Activated T-cell treated with anti-CD3 and anti-CD28 coated beads, Interleukin-2, amount 50 U/mL, for 48 hours (primary cell): ENCODE results near the gene F5.
"Not testable (repeated sequence)": the region's sequence is repeated elsewhere in the genome, so short reads cannot be mapped to it uniquely, and the experiment has no call there.

ENCODE experiments used
- DNase-seq, 2 experiments: peaks; one replicate each; pipeline ENCODE4 v3.0.0-alpha.2; 2020

The F5 gene

DNA sequence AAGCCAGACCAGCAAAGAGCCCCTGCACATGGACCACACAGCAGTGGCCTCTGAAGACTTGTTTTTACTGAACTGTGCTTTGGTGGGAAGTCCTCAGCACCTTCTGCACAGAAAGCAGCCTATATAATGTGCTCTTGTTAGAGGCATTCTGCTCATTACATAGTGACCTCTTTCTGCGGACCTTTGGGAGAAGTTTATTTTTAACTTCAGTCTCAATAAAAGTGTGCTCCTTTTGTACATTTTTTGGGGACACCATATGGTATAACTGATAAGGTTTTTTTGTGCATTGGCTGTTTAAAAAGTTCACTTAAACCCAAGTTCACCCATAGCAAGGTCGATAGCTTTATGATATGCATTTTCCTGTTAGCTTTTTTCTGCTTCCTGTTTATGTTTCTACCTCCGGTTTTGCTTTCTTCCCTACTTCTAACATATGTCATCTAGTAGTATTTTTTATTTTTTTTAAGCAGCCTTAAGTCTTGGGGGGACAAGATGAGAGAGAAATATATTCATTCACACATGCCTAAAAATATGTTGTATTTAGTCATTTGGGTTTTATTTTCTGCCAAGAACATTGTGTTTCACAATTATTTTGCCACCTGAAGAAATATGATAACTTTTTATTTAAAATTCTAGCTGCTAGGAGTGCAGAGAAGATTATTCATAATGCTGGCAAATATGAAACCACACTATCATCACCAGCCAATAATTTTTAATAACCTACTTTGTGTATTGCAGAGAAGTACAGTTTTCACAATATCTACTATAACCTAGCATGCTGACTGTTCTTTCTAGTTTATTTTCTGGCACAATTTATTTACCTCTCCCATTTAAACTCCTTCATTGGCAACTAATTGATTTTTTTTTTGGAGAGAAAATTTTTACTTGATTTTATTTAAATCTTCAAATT lies 77.6 kb downstream of the F5 start:
- DNase-seq, result no peak

DNA sequence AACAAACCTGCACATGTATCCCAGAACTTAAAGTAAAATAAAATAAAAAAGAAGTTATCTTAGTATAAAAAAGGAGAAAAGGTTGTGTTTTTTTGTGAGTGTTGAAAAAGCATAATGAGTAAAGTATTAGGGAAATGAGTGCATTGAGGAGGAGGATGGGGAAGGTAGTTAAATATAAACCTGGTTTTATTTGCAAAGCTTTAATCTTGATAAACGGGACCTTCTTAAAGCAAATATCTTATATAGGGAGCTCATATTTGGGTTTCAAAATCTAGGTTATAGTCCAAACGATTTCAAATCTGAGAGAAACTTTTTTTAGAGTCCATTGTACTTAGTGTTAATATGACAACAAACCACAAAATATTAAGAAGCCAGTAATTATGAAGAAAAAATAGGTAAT lies 78.9 kb downstream of the F5 start:
- DNase-seq, result no peak

GRCh38 chr1:169503601-169504000 lies 82.7 kb downstream of the F5 start:
- not testable (repeated sequence) for DNase-seq

- DNase-seq, result no peak
These were observed 86.5 kb downstream of the F5 start for GRCh38 chr1:169499807-169500206.

DNA sequence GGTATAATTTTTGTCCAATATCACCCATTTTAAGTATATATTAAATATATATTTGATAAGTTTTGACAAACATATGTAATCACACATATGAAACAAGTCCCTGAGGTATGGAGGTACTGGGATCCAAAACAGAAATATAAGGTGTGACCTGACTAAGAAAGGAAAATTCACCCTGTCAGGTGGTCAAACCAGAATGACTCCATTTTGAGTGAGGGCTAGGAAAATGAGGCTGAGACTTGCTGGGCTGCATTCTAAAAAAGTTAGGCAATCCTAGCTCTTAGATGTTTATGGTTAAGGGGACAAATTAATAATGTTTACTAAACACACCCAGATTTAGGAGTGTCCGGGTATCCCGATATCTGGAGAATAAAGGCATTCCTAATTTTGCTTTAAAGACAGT lies 89.0 kb downstream of the F5 start:
- no peak for DNase-seq

- DNase-seq, result no peak
These were observed 90.4 kb downstream of the F5 start for GRCh38 chr1:169495916-169496315.

DNA sequence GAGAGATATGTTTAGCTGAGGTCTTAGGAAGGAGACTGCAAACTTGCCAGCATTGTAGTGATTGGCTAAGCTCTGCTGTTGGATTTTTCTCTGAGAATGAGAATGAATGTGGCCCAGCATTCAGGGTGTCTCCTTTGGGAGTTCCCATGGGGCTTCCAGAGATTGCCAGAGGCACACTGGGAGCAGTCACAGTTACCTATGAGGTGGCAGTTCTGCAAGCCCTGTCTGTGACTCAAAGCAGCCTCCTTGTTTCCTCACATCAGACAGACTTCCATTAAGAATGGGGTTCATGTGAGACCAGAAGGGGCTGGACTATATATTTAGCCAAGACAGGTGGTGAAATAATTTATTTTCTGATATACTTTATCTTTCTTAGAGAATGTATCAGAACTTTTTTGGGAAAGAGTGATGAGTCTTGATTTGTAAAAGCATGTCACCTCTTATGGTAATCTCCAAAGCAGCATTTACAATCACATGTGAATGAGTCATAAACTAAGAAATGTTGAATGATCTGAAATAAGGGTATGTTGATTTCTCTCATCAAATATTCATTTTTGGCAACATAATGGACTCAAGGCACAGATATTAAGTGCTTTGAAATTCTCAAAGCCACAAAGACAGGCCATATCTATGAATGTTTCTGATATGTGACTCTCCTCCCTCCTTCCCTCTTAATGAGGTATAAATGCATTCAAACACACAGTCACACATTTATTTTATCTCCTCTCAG lies 91.1 kb downstream of the F5 start:
- no peak for DNase-seq

GRCh38 chr1:169494343-169494742 lies 91.9 kb downstream of the F5 start:
- no peak for DNase-seq

DNA sequence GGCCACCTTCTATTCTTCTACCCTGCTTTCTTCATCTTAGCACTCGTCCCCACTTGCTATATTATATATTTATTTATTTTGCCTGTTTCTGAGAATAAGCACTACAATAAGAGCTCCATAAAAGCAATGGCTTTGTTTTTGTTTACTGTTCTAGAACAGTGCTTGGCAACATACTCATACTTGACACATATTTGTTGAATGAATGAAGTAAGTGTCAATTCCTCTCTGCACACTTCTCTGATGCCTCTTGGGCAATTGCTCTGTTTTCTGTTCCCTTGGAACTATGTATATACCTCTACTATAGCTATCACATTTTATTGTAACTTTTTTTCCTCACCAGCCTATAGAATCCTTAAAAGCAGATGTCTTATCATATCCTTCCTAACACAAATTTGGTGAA lies 93.0 kb downstream of the F5 start:
- DNase-seq, result no peak

DNA sequence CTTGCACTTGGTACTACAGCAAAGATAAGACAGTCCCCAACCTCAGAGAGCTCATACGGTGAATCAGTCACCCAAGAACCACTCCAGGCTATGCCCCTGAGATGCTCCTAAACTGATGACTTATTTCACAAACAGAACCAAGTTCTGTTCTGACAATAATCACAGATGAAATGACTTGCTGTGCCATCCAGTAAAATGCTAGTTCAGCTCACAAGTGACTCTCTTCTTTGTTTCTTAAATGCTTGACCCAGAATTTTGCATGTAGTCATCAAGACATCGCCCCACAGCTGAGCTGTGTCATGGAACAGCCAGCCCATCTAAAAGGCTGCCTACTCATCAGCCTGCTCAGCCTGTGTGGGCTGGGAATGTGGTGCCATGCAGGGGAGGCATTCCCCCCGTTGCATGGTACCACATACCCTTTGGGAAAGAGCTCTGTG lies 94.4 kb downstream of the F5 start:
- peak; percentile 67 to 68 for DNase-seq

- DNase-seq, result no peak
These were observed 98.1 kb downstream of the F5 start for GRCh38 chr1:169488157-169488556.

DNA sequence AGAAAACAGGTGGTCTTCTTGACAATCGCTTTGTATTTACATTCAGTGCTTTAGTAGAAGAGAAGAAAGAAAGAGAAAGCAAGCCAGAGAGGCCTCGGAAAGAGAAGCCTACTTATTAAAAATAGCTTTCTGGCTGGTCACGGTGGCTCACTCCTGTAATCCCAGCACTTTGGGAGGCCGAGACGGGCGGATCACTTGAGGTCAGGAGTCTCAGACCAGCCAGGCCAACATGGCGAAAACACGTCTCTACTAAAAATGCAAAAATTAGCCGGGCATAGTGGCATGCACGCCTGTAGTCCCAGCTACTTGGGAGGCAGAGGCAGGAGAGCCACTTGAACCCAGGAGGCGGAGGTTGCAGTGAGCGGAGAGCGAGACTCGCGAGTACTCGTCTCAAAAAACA lies 98.7 kb downstream of the F5 start:
- DNase-seq, result no peak

DNA sequence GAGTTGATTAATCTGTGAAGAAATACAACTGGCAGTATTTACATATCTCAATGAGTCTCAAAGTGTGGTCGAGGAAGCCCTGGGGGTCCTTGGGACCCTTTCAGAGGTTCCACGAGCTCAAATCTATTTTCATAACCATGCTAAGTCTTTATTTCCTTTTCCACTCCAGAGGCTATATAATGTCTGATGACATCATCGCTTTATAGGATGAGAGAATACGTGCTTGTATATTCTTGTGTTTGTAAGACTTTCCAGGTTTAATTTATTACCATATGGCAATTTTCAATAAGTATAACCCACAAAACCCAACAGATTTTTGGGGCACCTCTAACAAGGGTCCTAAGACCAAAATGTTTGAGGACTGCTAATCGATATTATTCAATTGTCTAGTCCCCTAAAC lies 99.1 kb downstream of the F5 start:
- no peak for DNase-seq

GRCh38 chr1:169486281-169487051 lies 99.8 kb downstream of the F5 start:
- DNase-seq, result no peak

DNA sequence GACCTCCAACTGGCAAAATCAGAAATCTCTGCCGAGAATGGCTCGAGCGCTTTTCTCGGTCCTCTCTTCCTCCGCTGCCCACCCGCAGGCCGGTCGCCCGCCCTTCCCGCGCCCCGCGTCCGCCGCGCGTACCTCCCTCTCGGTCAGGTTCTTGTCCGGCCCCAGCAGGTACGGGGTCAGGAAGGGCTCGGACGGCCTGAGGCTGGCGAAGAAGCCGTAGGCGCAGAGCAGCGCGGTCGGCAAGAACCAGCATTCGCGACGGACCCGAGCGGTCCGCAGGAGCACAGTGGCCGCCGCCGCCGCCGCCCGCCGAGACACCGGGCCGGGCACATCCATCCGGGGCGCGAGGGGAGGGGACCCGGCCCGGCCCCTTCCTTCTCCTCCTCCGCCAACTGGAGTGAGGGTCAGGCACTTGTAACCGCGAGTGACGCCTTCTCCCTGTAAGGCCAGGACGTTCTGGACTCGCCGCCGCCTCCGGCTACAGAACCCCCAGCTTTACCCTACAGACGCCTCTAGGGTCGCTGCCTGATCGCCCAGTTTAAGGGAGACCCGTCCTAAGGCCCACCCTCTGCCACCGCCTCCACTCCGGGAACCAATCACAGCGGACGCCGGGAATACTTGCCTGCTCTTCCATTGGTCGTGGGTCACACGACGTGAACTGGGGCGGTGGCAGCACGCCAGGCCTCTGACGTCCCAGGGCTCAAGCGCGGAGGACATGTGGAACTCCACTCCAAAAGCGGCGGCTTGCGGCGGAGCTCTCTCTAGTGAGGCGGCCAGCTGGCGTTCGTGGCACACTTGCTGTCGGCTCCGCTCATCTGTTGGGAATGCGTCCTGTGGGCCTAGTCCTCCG lies 100.6 kb downstream of the F5 start, which contains the start of gene SLC19A2:
Gene SLC19A2, minus strand, starts transcription at position 514 of the 850 bp plus-strand sequence. Its CDS starts 178 bp downstream, at position 336.
- DNase-seq, result peak; percentile 95

DNA sequence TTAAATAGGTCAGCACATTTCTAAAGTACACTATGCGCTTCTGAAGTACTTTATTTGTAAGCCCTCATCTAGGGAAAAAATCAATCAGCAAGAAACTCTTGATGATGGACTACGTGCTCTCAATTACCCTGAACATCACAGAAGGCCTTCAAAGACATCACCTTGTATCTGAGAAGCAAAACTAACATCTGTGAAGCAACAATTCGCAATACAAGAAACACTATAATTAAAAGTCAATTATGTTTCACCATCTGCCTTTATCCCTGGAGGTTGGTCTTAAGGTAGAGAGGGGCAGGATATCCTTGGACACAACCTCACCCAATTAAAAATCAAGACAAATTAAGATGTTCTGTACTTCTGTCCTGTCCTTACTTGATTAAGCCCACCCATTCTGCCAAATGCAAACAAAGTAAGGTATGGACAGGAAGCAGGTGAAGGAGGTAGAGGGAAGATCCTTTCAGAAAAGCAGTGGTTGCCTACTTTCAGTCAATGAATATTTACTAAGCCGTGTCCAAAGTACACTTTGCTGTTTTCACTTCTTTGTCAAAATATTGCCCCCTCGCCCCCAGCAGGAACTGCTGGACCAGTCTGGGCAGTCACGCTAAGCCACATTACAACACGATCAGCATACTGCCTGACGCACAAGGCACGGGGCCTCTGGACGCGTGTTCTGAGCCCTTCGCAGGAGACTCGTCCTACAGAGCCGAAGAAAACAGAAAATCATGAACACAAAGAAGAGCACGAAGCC lies 101.4 kb downstream of the F5 start:
- DNase-seq, result peak in 1 of 2 experiments; percentile 55

- no peak for DNase-seq
These were observed 102.2 kb downstream of the F5 start for GRCh38 chr1:169484101-169484500.

DNA sequence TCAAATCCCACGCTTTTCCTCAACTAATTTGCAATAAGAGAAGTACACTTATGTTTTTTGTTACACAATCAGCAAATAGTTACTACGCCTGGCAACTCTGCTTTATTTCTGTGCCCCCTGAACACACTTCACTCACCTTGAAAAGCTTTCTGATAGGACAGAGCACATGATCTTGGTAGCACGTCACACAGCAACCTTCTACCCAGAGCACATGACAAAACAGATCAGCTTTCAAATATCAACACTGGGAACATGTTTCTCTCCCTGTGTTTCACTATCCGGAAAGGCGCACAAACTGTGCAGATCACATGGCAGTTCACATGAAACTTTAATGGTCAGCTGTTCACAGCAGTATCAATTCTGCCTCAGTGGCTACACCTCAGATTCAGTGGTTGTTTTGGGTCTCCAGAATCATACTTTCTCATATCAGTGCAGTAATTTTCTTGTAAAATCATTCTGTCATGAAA lies 102.7 kb downstream of the F5 start:
- no peak for DNase-seq

- DNase-seq, result no peak
These were observed 106.8 kb downstream of the F5 start for GRCh38 chr1:169479363-169480066.

DNA sequence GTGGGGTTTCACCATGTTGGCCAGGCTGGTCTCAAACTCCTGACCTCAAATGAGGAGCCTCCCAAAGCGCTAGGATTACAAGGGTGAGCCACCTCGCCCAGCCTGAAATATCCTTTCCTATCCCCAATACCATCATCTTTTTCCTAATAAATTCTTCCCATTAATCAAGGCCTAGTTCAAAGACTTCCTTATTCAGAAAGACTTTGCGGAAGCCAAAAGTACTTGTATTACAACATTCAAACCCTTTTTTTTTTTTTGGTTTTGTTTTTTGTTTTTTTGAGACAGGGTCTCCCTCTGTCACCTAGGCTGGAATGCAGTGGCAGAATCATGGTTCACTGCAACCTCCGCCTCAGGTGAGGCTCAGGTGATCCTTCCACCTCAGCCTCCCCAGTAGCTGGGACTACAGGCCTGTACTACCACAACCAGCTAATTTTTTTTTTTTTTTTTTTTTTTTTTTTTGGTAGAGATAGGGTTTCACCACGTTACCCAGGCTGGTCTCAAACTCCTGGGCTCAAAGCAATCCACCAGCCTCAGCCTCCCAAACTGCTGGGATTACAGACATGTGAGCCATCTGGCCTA lies 108.1 kb downstream of the F5 start:
- no peak for DNase-seq
